SU-DHL-6 (cell line): ENCODE data around the gene PILRA.
A peak's percentile ranks its signal among the peaks of the same experiment; 100 is the strongest.

Experiments
- H2AFZ ChIP-seq: fragments of 200-600 bp; sonication (generic); 2 replicates; pipeline ENCODE4 v1.6.1; 2014; ENCODE audit warnings: low read depth, mild to moderate bottlenecking, moderate library complexity, mixed read lengths, antibody characterized with exemption, low read length; ENCODE audit not compliant: severe bottlenecking
- H3F3A ChIP-seq: fragments of 200-600 bp; shearing (Covaris generic); 2 replicates; pipeline ENCODE4 v1.6.0; 2016; ENCODE audit warnings: antibody characterized with exemption, mild to moderate bottlenecking; ENCODE audit not compliant: insufficient read depth
- H3K27ac ChIP-seq: fragments of 200-600 bp; sonication (generic); 2 replicates; pipeline ENCODE4 v1.5.1; 2016; ENCODE audit warnings: low read depth, mild to moderate bottlenecking, low read length, moderate library complexity, mixed read lengths
- H3K27me3 ChIP-seq: fragments of 200-600 bp; sonication (generic), shearing (Covaris generic); 2 replicates; pipeline ENCODE4 v1.6.0; 2014; ENCODE audit warnings: mild to moderate bottlenecking, low read length
- H3K36me3 ChIP-seq: fragments of 200-600 bp; sonication (generic); 2 replicates; pipeline ENCODE4 v1.6.1; 2014; ENCODE audit warnings: mild to moderate bottlenecking, low read length, mixed read lengths
- H3K4me2 ChIP-seq: fragments of 300-600, 200-600 bp; shearing (Covaris generic), sonication (generic); 2 replicates; pipeline ENCODE4 v1.6.0; 2014; ENCODE audit warnings: low read length, low read depth, mild to moderate bottlenecking; ENCODE audit not compliant: poor library complexity, severe bottlenecking
- H3K4me3 ChIP-seq: fragments of 200-600 bp; sonication (generic); 2 replicates; pipeline ENCODE4 v1.5.1; 2014; ENCODE audit warnings: antibody characterized with exemption, low read length, mild to moderate bottlenecking, mixed read lengths; ENCODE audit not compliant: insufficient read depth, poor library complexity, severe bottlenecking
- H3K79me2 ChIP-seq: fragments of 200-600 bp; sonication (generic); 2 replicates; pipeline ENCODE4 v1.6.1; 2014; ENCODE audit warnings: mild to moderate bottlenecking, low read length, moderate library complexity; ENCODE audit not compliant: insufficient read depth
- H3K9ac ChIP-seq: fragments of 200-600 bp; sonication (generic); 2 replicates; pipeline ENCODE4 v1.7.0; 2014; ENCODE audit warnings: mild to moderate bottlenecking, low read length
- H3K9me2 ChIP-seq: fragments of 200-600 bp; sonication (generic); replicated peaks from 2 replicates; pipeline ENCODE4 v1.6.1; 2014; ENCODE audit warnings: low read length; ENCODE audit not compliant: insufficient read depth
- H3K9me3 ChIP-seq: fragments of 200-600 bp; sonication (generic); 2 replicates; pipeline ENCODE4 v1.6.1; 2014; ENCODE audit warnings: low read length, mixed read lengths; ENCODE audit not compliant: insufficient read depth
- H4K20me1 ChIP-seq: fragments of 200-600 bp; sonication (generic); 2 replicates; pipeline ENCODE4 v1.6.1; 2014; ENCODE audit warnings: low read depth, mild to moderate bottlenecking, antibody characterized with exemption, low read length, moderate library complexity, mixed read lengths
- CTCF ChIP-seq: fragments of 200-600 bp; sonication (generic); IDR thresholded peaks from one replicate; pipeline ENCODE4 v1.5.1; 2017; ENCODE audit warnings: antibody characterized with exemption, mild to moderate bottlenecking, low read length, moderate library complexity; ENCODE audit not compliant: insufficient read depth, poor library complexity, severe bottlenecking
- EZH2phosphoT487 ChIP-seq: fragments of 200-600 bp; sonication (generic), shearing (Covaris generic); conservative IDR thresholded peaks from 2 replicates; pipeline ENCODE4 v1.6.1; 2018; ENCODE audit warnings: mild to moderate bottlenecking, antibody characterized with exemption, low read length, moderate library complexity, mixed read lengths

Gene PILRA

GRCh38 chr7:100434297-100435144, 61.2 kb downstream of the PILRA start:
- H2AFZ ChIP-seq, result no peak overlapping the region
- H3K79me2 ChIP-seq, result peaks cover 41% of the 10 kb centered on the region
- H4K20me1 ChIP-seq, result no peaks in the 10 kb centered on the region
- H3F3A ChIP-seq, result peaks cover 72% of the 10 kb centered on the region
- no peaks in the 10 kb centered on the region for H3K36me3 ChIP-seq
- H3K27me3 ChIP-seq, result no peaks in the 10 kb centered on the region
- peak overlapping the region; percentile 95 for H3K4me3 ChIP-seq
- H3K9ac ChIP-seq, result peak overlapping the region; percentile 96
- peak overlapping the region; percentile 90 for H3K4me2 ChIP-seq
- H3K9me3 ChIP-seq, result no peaks in the 10 kb centered on the region
- TF ChIP-seq CTCF, result no peak
- TF ChIP-seq EZH2phosphoT487, result no peak
- H3K27ac ChIP-seq, result peak overlapping the region; percentile 89
- H3K9me2 ChIP-seq, result no peaks in the 10 kb centered on the region

- Histone ChIP-seq H3K4me3 (peak overlapping the region; percentile 95), H4K20me1 (no peaks in the 10 kb centered on the region), H3K27me3 (no peaks in the 10 kb centered on the region), H3K9me2 (no peaks in the 10 kb centered on the region), H2AFZ (no peak overlapping the region), H3K36me3 (no peaks in the 10 kb centered on the region), H3K4me2 (peak overlapping the region; percentile 90), H3K79me2 (peaks cover 32% of the 10 kb centered on the region), H3K9ac (peak overlapping the region; percentile 96), H3K27ac (peak overlapping the region; percentile 89), H3F3A (peaks cover 64% of the 10 kb centered on the region), H3K9me3 (no peaks in the 10 kb centered on the region)
- no peak for TF ChIP-seq EZH2phosphoT487
- TF ChIP-seq CTCF, result no peak
Measured at GRCh38 chr7:100435401-100436304, 62.4 kb downstream of the PILRA start.

- Histone ChIP-seq H3K36me3 (no peaks in the 10 kb centered on the region), H3K27me3 (no peaks in the 10 kb centered on the region), H3K9me3 (no peaks in the 10 kb centered on the region), H3K4me3 (no peak overlapping the region), H3F3A (peaks cover 47% of the 10 kb centered on the region), H3K79me2 (peaks cover 14% of the 10 kb centered on the region; the same call in 1 of the 2 replicates), H3K27ac (no peak overlapping the region), H3K9ac (peak overlapping the region; percentile 96), H2AFZ (no peak overlapping the region), H3K4me2 (peak overlapping the region; percentile 90), H3K9me2 (no peaks in the 10 kb centered on the region), H4K20me1 (no peaks in the 10 kb centered on the region)
- no peak for TF ChIP-seq EZH2phosphoT487
- TF ChIP-seq CTCF, result no peak
Measured at GRCh38 chr7:100437150-100438100, 64.1 kb downstream of the PILRA start.
